ENCODE results near the gene GDNF.
A peak's percentile ranks its signal among the peaks of the same experiment; 100 is the strongest.

Gene GDNF

GRCh38 chr5:37811866-37812265, 28.0 kb downstream of the GDNF start:
- no peak for DNase-seq (ENCODE audit: low read depth)
- TF ChIP-seq CTCF (conservative IDR thresholded peaks at IDR 0.05; ENCODE audit: control insufficient read depth, insufficient read depth, low read depth, low read length) = no peak
- H3K4me3 ChIP-seq (ENCODE audit: control insufficient read depth, low read depth, low read length) = no peak overlapping the region

- H3K4me3 ChIP-seq (ENCODE audit: control insufficient read depth, low read depth, low read length) = peak overlapping the region; percentile 11
- no peak for TF ChIP-seq CTCF (conservative IDR thresholded peaks at IDR 0.05; ENCODE audit: control insufficient read depth, insufficient read depth, low read depth, low read length)
- DNase-seq (ENCODE audit: low read depth) = peak; percentile 91
Measured at GRCh38 chr5:37810311-37810710, 29.5 kb downstream of the GDNF start.

- H3K4me3 ChIP-seq (ENCODE audit: control insufficient read depth, low read depth, low read length) = no peak overlapping the region
- DNase-seq (ENCODE audit: low read depth) = no peak
- TF ChIP-seq CTCF (conservative IDR thresholded peaks at IDR 0.05; ENCODE audit: control insufficient read depth, insufficient read depth, low read depth, low read length) = no peak
Measured at GRCh38 chr5:37808945-37809344, 30.9 kb downstream of the GDNF start.

GRCh38 chr5:37807621-37808301, 32.1 kb downstream of the GDNF start:
- DNase-seq (ENCODE audit: low read depth) = no peak
- TF ChIP-seq CTCF (conservative IDR thresholded peaks at IDR 0.05; ENCODE audit: control insufficient read depth, insufficient read depth, low read depth, low read length) = no peak
- H3K4me3 ChIP-seq (ENCODE audit: control insufficient read depth, low read depth, low read length) = no peak overlapping the region

GRCh38 chr5:37807015-37807414, 32.8 kb downstream of the GDNF start:
- H3K4me3 ChIP-seq (ENCODE audit: control insufficient read depth, low read depth, low read length) = no peak overlapping the region
- DNase-seq (ENCODE audit: low read depth) = no peak
- TF ChIP-seq CTCF (conservative IDR thresholded peaks at IDR 0.05; ENCODE audit: control insufficient read depth, insufficient read depth, low read depth, low read length) = no peak

GRCh38 chr5:37806476-37806875, 33.4 kb downstream of the GDNF start:
- no peak for DNase-seq (ENCODE audit: low read depth)
- no peak overlapping the region for H3K4me3 ChIP-seq (ENCODE audit: control insufficient read depth, low read depth, low read length)
- no peak for TF ChIP-seq CTCF (conservative IDR thresholded peaks at IDR 0.05; ENCODE audit: control insufficient read depth, insufficient read depth, low read depth, low read length)

- no peak for TF ChIP-seq CTCF (conservative IDR thresholded peaks at IDR 0.05; ENCODE audit: control insufficient read depth, insufficient read depth, low read depth, low read length)
- no peak for DNase-seq (ENCODE audit: low read depth)
- no peak overlapping the region for H3K4me3 ChIP-seq (ENCODE audit: control insufficient read depth, low read depth, low read length)
Measured at GRCh38 chr5:37806016-37806415, 33.8 kb downstream of the GDNF start.

All from fibroblast of mammary gland (primary cell).